Lower leg skin (tissue), 4 donors: Measurements from ENCODE around the gene CCDC144A. TPM values are rescaled to one million over a fixed set of nuclear protein-coding genes. Genes with fewer than 3 reads are reported as not detected.
"Not testable (repeated sequence)": the region's sequence is repeated elsewhere in the genome, so short reads cannot be mapped to it uniquely, and the experiment has no call there.

Experiments used
- DNase-seq, 2 donors: peaks; one replicate each; pipeline ENCODE4 v3.0.0-alpha.2; 2019; ENCODE audit warnings: low spot score in 2 of 2
- H3K4me3 ChIP-seq: fragments of 200-600 bp; sonication (generic); 2 replicates; pipeline ENCODE4 v1.5.1; 2017; ENCODE audit warnings: mild to moderate bottlenecking, low read depth; ENCODE audit not compliant: poor library complexity, severe bottlenecking
- CTCF ChIP-seq, 3 donors: fragments of 450-650 bp; IDR thresholded peaks; one replicate each; pipeline ENCODE4 v1.5.1; 2016; ENCODE audit warnings: antibody characterized with exemption in 3 of 3, mild to moderate bottlenecking in 3 of 3, moderate library complexity in 2 of 3
- POLR2A ChIP-seq, 2 donors: fragments of 450-650 bp; IDR thresholded peaks; one replicate each; pipeline ENCODE4 v1.6.1; 2016 to 2017; ENCODE audit warnings: antibody characterized with exemption in 2 of 2, mild to moderate bottlenecking in 1 of 2, moderate library complexity in 1 of 2
- WGBS, 2 donors: methylation state at CpG; one replicate each; pipeline ENCODE4 v1.1.5; 2018; 5-methylcytosine and 5-hydroxymethylcytosine counted together
- intact Hi-C: fragments of 100-400 bp; cut with DNase I; formaldehyde crosslinking; loops from one replicate; pipeline ENCODE4 v1.15.0; 2023; ENCODE audit warnings: low total_unique reads
- total RNA-seq, 4 donors: library from RNA; depleted of rRNA; stranded (reverse); fragments of >200 nt; gene quantifications; one replicate each; pipeline ENCODE4 v1.1.0, GENCODE V29; 2016

The CCDC144A gene
- total RNA-seq, 4 donors from 2014 or later: 0.15 to 5.4 (median 1.2) TPM

GRCh38 chr17:16653367-16654041 is 36.5 kb upstream of the CCDC144A start, which contains the start of gene ZNF624:
Gene ZNF624, minus strand, starts transcription at chr17:16653850.
- 1% methylated on average over 29 to 39 of the region's 55 CpGs for WGBS, 2 donors
- peak within 1 kb of the TSS; percentile 37 for H3K4me3 ChIP-seq
- TF ChIP-seq POLR2A (IDR thresholded peaks at IDR 0.05) (no peak), CTCF (IDR thresholded peaks at IDR 0.05) (no peak)
- intact Hi-C loops: no loop called here
- DNase-seq: peak; percentile 94 to 99

- no peak for DNase-seq
Observed at GRCh38 chr17:16661217-16661616, 28.8 kb upstream of the CCDC144A start.

GRCh38 chr17:16662936-16663335 is 27.1 kb upstream of the CCDC144A start:
- WGBS, 2 donors: 58 to 76% methylated on average over 1 of the region's 1 CpG
- intact Hi-C loops: no loop called here
- H3K4me3 ChIP-seq: no peak overlapping the region
- TF ChIP-seq CTCF (IDR thresholded peaks at IDR 0.05) (no peak), POLR2A (IDR thresholded peaks at IDR 0.05) (no peak)
- DNase-seq: no peak

More at GRCh38 chr17:16661217-16661616, 28.8 kb upstream of the CCDC144A start:
- intact Hi-C loops: no loop called here
- no peak overlapping the region for H3K4me3 ChIP-seq
- TF ChIP-seq POLR2A (IDR thresholded peaks at IDR 0.05) (no peak), CTCF (IDR thresholded peaks at IDR 0.05) (no peak)

GRCh38 chr17:16666553-16666906 is 23.5 kb upstream of the CCDC144A start:
- H3K4me3 ChIP-seq: peak overlapping the region; percentile 17
- WGBS, 2 donors: 20 to 52% methylated on average over 2 to 16 of the region's 24 CpGs
- intact Hi-C loops, DNase-seq: not testable (repeated sequence)

GRCh38 chr17:16666907-16667636 is 23.0 kb upstream of the CCDC144A start:
- WGBS, 2 donors: 2 to 5% methylated on average over 32 to 48 of the region's 61 CpGs
- DNase-seq, intact Hi-C loops: not testable (repeated sequence)
- H3K4me3 ChIP-seq: peak overlapping the region; percentile 17

- 74 to 76% methylated on average over 6 of the region's 6 CpGs for WGBS, 2 donors
- DNase-seq: no peak
- no peak overlapping the region for H3K4me3 ChIP-seq
- intact Hi-C loops: no loop called here
- TF ChIP-seq CTCF (IDR thresholded peaks at IDR 0.05) (no peak), POLR2A (IDR thresholded peaks at IDR 0.05) (no peak)
Observed at GRCh38 chr17:16676676-16677268, 13.3 kb upstream of the CCDC144A start.

GRCh38 chr17:16683290-16684138 is 6.5 kb upstream of the CCDC144A start:
- DNase-seq, intact Hi-C loops, H3K4me3 ChIP-seq: not testable (repeated sequence)
- 54 to 55% methylated on average over 44 of the region's 44 CpGs for WGBS, 2 donors

- intact Hi-C loops, H3K4me3 ChIP-seq, DNase-seq: not testable (repeated sequence)
- 67 to 70% methylated on average over 4 of the region's 4 CpGs for WGBS, 2 donors
Observed at GRCh38 chr17:16686019-16686418, 4.0 kb upstream of the CCDC144A start.

GRCh38 chr17:16687151-16687550 is 2.9 kb upstream of the CCDC144A start:
- WGBS, 2 donors: 74 to 77% methylated on average over 5 of the region's 5 CpGs
- intact Hi-C loops, H3K4me3 ChIP-seq, DNase-seq: not testable (repeated sequence)
